ENCODE measurements around the gene SGCD.

SGCD gene

GRCh38 chr5:156326718-156327259, at the start of gene SGCD:
Gene SGCD (plus strand): TSS chr5:156327164.
- peak; percentile 45 for DNase-seq (ENCODE audit: low spot score)

GRCh38 chr5:156277290-156277689, 49.7 kb upstream of the SGCD start:
- no peak for DNase-seq (ENCODE audit: low spot score)

- no peak for DNase-seq (ENCODE audit: low spot score)
Measured at GRCh38 chr5:156295431-156295830, 31.5 kb upstream of the SGCD start.

- no peak for DNase-seq (ENCODE audit: low spot score)
Measured at GRCh38 chr5:156310115-156310514, 16.8 kb upstream of the SGCD start.

- no peak for DNase-seq (ENCODE audit: low spot score)
Measured at GRCh38 chr5:156312897-156313694, 13.9 kb upstream of the SGCD start.

- no peak for DNase-seq (ENCODE audit: low spot score)
Measured at GRCh38 chr5:156314416-156314815, 12.5 kb upstream of the SGCD start.

GRCh38 chr5:156322666-156323065, 4.3 kb upstream of the SGCD start:
- DNase-seq (ENCODE audit: low spot score): no peak

GRCh38 chr5:156327296-156327695, 332 bp downstream of the SGCD start:
- no peak for DNase-seq (ENCODE audit: low spot score)

GRCh38 chr5:156328161-156328560, 1.2 kb downstream of the SGCD start:
- DNase-seq (ENCODE audit: low spot score): no peak

- no peak for DNase-seq (ENCODE audit: low spot score)
Measured at GRCh38 chr5:156328766-156329165, 1.8 kb downstream of the SGCD start.

- no peak for DNase-seq (ENCODE audit: low spot score)
Measured at GRCh38 chr5:156329171-156329611, 2.2 kb downstream of the SGCD start.

- peak; percentile 4 for DNase-seq (ENCODE audit: low spot score)
Measured at GRCh38 chr5:156330141-156330870, 3.3 kb downstream of the SGCD start.

GRCh38 chr5:156331181-156331580, 4.2 kb downstream of the SGCD start:
- DNase-seq (ENCODE audit: low spot score): no peak

GRCh38 chr5:156331845-156332244, 4.9 kb downstream of the SGCD start:
- DNase-seq (ENCODE audit: low spot score): no peak

GRCh38 chr5:156332245-156332644, 5.3 kb downstream of the SGCD start:
- DNase-seq (ENCODE audit: low spot score): no peak

GRCh38 chr5:156339139-156339841, 12.3 kb downstream of the SGCD start:
- no peak for DNase-seq (ENCODE audit: low spot score)

- no peak for DNase-seq (ENCODE audit: low spot score)
Measured at GRCh38 chr5:156340893-156341292, 13.9 kb downstream of the SGCD start.

- DNase-seq (ENCODE audit: low spot score): no peak
Measured at GRCh38 chr5:156350256-156350655, 23.3 kb downstream of the SGCD start.

- no peak for DNase-seq (ENCODE audit: low spot score)
Measured at GRCh38 chr5:156351423-156351822, 24.5 kb downstream of the SGCD start.

- DNase-seq (ENCODE audit: low spot score): no peak
Measured at GRCh38 chr5:156354571-156354970, 27.6 kb downstream of the SGCD start.

GRCh38 chr5:156356238-156356637, 29.3 kb downstream of the SGCD start:
- no peak for DNase-seq (ENCODE audit: low spot score)

GRCh38 chr5:156359476-156359875, 32.5 kb downstream of the SGCD start:
- peak; percentile 23 for DNase-seq (ENCODE audit: low spot score)
